Measurements from ENCODE around the gene ANKRD44.
"Not testable (repeated sequence)": the region's sequence is repeated elsewhere in the genome, so short reads cannot be mapped to it uniquely, and the experiment has no call there.

The ANKRD44 gene

DNA sequence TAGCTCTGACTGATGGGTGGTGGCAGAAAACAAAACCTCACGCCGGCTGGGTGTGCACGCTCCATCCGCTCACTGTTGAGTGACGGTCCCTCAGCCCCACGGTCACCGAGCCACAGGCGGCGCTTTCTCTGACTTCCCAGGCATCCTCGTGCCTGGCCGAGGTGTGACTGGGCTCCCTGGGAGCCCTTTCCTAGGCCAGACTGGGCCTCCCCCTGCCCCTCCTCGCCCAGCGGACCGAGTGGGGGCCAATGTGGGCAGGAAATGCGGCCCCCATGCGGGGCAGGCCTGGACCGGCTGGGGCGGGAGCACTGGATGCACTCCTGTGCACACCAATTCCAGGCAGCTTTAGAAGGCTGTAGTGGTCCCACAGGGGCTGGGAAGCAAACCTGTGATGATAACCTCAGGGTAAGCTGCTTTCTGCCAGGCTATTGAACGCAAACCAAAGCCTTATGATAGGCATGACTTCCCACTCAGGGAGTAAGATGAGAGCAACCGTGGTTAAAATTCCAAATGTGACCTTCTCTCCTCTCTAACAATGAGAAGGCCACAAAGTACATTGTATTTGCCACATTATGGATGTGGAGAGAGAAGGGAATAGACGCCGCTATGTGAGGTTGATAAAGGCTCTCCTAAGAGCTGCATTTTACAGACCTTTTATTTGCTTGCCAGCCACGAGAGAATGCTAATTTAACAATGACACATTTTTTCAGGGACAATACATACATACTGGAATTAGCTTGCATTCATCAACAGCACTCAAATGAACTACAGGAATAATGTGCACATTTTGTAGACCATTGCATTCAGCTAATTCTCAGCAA lies 300.2 kb downstream of the ANKRD44 start:
- DNase-seq, result no peak

- DNase-seq, result not testable (repeated sequence)
Observed at GRCh38 chr2:197008741-197009341, 301.7 kb downstream of the ANKRD44 start.

DNA sequence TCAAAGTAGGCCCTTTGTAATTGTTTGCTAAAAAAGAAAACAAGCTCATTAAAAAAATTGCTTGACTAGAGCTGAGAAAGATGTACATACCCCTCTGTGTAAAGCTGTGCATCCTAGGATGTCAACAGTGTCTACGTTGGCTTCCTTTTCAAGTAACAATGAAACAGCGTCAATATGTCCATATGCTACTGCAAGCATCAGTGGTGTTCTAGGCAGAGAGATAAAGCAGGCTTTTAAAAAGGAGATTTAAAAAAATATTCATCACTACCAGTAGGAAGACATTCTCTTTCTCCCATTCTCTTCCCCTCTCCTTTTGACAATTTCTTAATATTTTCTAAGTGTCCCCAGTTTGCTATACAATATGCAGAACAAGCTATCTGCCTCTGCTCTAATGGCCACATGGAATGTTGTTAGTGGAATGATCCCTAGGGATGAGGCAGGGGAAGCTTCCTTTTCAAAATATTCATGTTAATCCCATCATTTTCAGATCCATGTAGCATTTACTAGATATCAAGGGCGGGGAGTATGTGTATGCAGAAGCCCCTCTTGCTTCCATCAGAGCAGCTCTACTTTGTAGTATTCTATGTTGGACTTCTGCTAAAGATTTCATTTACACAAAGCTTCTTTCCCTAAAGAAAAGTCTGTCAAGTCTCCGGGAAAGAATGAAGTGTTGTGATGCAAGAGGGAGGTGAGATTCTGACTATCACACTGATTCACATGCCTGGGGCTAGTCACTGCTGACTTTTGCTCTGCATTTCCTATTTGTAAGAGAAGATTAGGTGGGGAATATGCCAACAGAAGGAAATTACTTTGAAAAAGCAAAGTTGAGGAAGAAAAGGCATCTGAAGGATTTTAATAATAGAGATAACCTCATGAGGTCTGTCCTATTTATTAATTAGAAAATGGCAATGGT lies 302.6 kb downstream of the ANKRD44 start:
- DNase-seq, result peak in 1 of 2 experiments; percentile 50

- DNase-seq, result no peak
Observed at GRCh38 chr2:197001921-197002320, 308.7 kb downstream of the ANKRD44 start.

GRCh38 chr2:196995757-196996314 lies 314.7 kb downstream of the ANKRD44 start:
- DNase-seq, result no peak

GRCh38 chr2:196994764-196995163 lies 315.8 kb downstream of the ANKRD44 start:
- DNase-seq, result no peak

DNA sequence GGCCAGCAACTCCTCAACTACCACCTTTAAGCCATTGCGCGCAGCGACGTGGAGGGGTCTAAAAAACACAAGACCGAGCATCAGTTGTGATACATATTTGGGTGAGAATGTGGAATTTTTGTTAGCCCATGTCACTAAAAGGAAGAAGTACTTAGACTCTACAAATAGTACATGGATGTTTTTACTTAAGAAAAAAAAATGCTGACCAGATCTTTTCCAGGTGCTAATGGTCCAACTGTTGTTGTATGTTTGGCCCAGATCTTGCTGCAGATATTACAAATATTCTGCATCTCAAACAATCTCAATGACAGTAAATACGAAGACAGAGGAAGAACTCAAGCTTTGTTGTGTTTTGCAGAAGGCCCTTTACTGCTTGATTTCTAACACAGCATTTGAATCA lies 317.0 kb downstream of the ANKRD44 start:
- DNase-seq, result no peak

GRCh38 chr2:196992466-196992865 lies 318.1 kb downstream of the ANKRD44 start:
- no peak for DNase-seq

- peak; percentile 41 to 46 for DNase-seq
Observed at GRCh38 chr2:196990788-196991461, 319.7 kb downstream of the ANKRD44 start.

DNA sequence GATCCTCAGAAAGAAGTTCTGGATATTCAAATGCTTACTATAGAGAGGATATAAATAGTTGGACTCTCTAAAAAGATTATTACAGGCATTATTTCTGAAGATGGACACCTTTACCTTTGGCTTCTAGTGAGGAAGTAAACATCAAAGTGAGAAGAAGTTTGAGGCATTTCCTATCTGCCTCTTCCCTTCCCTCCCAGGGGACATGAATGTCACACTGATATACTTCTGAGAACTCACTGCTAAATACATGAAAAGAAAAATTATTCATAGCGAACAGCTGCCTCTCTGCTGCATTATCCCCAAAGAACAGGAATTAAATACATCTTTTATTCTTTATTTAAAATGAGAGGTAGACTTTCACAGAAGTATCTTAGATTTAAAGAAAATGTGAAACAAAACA lies 320.5 kb downstream of the ANKRD44 start:
- DNase-seq, result no peak

DNA sequence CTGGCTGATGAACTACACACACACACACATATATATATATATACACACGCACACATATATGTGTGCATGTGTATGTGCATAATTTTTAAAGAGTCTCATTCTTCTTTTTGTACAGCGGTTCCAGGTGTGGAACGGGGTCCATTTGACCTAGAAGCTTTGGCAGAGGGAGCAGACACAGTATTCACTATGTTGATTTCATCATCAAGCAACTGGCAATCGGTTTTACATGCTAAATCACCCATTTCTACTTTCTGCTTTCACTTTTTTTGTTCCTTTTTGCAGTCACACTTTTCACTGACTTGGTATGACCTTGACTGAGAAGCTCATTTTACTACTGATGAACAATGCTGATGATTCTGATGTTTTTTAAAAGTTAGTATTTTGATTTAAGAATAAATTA lies 321.1 kb downstream of the ANKRD44 start:
- DNase-seq, result no peak

- DNase-seq, result peak in 1 of 2 experiments; percentile 36
Observed at GRCh38 chr2:196988639-196989038, 321.9 kb downstream of the ANKRD44 start.

DNA sequence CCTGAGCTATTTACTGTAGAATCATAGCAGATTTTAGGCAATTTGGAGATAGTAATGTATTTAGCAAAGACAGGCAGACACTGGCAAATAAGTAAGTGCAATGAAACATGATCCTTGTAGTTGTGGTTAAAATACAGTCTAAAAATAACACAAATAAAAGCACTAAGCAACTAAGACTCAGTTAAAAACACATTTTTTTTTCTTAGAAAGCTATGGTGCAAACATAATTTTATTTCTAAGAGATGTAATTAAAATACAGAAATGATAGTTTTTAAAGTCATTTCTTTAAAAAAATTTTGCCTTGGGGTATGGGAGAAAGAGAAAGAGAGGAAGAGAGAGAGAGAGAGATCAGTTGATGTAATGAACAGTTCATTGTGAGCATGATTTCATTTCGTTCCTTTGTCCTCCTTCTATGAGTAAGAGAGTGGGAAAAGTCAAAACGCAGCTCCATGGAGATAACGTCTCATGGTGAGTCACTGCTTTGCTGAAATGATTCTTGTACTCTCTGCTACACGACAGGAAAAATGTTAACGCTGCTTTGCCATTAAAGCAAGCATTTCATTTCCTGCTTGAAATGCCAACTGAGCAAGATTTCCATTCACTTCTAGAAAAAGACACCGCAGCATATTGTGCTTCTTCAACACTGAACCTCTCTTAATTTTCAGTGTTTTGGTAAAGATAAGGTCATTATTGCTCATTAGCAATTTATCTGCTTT lies 322.8 kb downstream of the ANKRD44 start:
- DNase-seq, result peak; percentile 77 to 83

- no peak for DNase-seq
Observed at GRCh38 chr2:196987298-196987648, 323.3 kb downstream of the ANKRD44 start.

- DNase-seq, result no peak
Observed at GRCh38 chr2:196985511-196986183, 324.9 kb downstream of the ANKRD44 start.

DNA sequence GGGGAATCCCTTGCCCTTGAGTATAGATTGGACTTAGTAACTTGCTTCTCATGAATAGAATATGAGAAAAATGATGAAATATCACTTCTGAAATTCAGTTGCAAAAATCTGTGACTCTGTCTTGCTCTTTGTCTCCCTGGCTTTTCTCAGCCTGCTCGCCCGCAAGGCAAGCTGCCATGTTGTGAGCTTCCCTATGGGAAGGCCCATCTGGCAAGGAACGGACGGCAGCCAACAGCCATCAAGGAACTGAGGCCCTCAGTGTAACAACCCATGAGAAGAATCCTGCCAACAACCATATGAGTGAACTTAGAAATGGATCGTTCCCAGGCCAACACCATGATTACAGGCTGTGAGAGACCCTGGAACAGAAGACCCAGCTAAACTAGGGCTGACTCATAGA lies 325.7 kb downstream of the ANKRD44 start:
- DNase-seq, result no peak

- no peak for DNase-seq
Observed at GRCh38 chr2:196983934-196984333, 326.6 kb downstream of the ANKRD44 start.

DNA sequence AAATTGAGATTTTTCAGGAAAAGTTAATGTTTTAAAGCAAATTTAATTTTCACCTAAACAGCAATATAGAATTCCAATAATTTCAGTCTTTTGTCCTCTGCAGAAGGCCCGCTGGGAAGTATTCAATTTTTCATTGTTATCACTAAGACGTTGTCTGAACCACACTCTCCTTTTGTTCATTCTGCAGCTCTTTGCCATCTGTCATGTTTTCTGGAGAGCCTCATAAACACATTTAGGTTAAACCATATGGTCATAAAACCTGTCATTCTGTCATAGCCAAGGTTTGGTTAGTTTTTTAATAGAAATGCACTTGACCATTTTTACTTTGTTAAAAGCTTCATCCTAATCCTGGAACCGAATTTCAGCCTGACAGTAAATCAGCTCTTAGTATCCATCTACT lies 330.1 kb downstream of the ANKRD44 start:
- DNase-seq, result no peak

GRCh38 chr2:196980001-196980400 lies 330.6 kb downstream of the ANKRD44 start:
- DNase-seq, result no peak

DNA sequence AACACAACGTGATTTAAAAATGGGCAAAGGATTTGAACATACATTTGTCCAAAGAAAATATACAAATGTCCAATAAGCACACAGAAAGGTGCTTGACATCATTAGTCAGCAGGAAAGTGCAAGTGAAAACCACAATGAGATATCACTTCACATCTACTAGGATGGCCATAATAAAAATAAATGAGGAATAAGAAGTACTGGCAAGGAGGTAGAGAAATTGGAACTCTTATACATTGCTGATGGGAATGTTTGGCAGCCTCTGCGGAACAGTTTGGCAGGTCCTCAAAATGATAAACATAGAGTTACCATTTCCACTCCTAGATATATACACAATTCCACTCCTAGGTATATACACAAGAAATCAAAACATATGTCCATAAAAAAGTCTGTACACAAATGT lies 333.1 kb downstream of the ANKRD44 start:
- DNase-seq, result no peak

GRCh38 chr2:196974970-196975369 lies 335.6 kb downstream of the ANKRD44 start:
- DNase-seq, result no peak

Measured in NCI-H1930 (cell line).